Stimulated activated CD8-positive, alpha-beta memory T cell treated with anti-CD3 and anti-CD28 coated beads, Interleukin-7, amount 100 ng/mL, for 24 hours (primary cell): Measurements from ENCODE around the gene ZIC1.

ENCODE experiments used
- DNase-seq: peaks from one replicate; pipeline ENCODE4 v3.0.0-alpha.2; 2020; ENCODE audit warnings: low read depth

Gene ZIC1

GRCh38 chr3:147409143-147410115 is at the start of gene ZIC1:
ZIC1 (plus strand) TSS chr3:147409365; CDS start chr3:147410113, 748 bp downstream.
- DNase-seq, result no peak

DNA sequence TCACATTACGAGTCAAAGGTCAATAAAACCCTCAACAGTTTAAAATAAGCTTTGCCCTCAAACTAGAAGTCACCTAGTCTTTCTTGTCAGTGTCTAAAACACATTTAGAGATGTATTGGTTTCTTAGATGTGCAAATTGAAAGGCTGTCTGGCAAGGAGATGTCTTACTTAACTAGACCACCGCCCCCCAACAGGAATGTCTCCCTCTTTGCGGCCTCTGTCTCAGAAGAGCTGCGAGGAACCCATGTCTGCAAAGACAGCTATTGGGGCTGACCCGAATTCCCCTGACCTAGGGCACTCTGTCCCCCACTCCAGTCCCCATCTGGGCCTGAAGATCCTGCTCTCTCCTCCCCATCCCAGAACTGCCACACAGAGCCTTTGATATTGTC is 49.1 kb upstream of the ZIC1 start:
- no peak for DNase-seq

- DNase-seq, result no peak
Measured at GRCh38 chr3:147360646-147361453, 48.3 kb upstream of the ZIC1 start.

- DNase-seq, result peak; percentile 2
Measured at GRCh38 chr3:147361454-147362420, 47.4 kb upstream of the ZIC1 start.

GRCh38 chr3:147364771-147365170 is 44.4 kb upstream of the ZIC1 start:
- DNase-seq, result no peak

DNA sequence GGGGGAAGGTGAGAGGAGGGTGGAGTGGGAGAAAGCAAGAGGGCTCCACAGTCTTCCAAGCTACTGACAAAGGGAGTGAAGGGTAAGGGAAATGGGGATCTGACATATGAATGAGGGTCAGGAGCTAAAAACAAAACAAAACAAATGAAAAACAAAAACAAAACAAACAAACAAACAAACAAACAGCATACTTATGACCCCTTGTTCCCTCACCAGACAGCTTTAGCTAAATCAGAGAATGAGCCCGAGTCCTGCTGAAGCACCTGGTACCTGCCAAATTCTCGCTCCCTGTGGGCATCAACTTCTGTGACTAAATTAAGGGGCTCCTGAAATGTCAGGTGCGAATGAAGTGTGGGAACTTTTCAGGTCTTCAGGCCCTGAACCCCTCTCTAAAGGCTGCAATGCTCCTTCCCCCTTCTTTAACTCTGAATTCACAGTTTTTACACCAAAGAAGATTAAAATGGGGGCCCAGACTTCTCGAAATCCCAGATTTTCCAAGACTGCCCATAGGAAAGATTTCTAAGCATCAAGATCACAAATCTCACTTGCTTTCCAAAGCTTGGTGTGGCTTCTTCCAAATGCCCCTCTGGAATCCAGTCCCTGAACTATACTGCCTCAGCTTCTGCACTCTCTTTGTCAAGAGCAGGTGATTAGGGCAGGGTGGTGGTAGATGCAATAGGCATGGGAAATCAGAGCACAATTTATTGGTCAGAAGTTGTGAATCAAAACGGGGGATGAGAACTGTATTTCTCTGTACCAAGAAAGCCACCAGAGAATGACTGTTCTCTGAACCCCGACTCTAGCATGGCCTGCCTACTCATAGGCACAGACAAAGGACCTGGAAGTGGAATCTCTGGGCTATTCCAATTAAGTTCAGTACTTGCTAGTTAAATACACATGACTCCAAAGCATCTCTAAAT is 43.7 kb upstream of the ZIC1 start:
- DNase-seq, result no peak

- DNase-seq, result no peak
Measured at GRCh38 chr3:147367676-147368075, 41.5 kb upstream of the ZIC1 start.

DNA sequence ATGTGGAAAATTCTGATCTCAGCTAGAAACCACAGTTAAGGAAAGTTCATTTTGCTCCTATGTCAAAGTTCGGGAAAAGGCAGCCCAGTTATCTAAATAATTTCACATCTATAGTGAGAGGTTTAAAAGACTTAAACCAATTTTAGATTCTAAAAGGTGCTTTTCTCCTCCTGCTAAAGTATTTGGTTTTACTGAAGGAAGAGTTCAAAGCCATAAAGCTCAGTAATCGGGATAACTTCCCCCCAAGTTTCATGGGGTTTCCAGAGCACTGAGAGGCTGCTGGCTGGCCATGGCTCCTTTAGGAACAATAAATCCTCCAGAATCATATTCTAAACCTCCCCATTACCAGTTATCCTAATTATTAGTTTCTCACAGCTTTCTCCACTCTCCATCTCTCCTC is 41.0 kb upstream of the ZIC1 start:
- no peak for DNase-seq

DNA sequence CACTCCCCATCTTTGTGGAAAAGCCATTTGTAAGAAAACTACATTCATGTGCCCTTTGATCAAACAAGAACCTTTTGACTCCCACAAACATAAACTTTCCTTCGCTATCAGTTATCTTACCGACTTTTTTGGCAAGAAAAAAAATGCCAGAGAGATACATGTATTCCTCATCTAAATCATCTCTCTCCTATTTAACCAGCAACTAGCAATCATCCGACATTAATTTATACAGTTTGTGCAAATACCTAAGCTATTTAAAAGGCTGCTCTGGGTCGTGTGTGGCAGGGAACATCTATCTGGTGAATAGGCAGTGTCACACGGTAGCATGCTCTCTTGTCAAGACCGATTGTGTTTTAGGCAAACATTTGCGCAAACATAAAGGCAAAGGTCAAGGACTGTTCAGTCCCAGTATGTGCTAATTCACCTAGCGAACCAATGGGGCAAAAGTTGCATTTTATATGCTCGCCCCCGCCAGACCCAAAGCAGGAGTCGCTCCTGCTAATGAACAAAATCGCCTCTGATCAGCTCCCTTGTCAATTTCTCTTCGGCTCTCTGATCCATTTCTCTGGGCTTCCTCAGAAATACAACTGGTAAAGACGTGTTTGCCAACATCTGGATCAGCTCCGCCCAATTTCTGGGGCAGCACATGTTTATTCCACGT is 40.5 kb upstream of the ZIC1 start:
- DNase-seq, result no peak

DNA sequence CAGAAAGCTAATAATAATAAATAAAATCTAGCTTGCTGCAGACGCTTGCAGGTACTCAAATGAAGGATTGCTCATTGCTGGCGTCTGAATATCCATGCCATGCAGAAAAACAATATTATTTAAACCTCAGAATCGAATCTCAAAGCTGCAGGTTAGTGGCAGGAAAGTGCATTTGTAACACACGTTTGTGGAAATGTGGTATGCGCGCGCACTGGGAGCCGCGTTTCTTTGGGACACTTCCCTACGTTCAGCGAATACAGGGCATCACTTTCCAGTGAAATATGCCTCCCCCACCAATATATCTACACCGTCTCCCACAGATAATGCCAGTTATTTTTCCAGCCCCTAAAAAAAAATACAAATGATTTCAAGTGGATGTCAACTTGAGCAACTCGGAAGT is 39.9 kb upstream of the ZIC1 start:
- no peak for DNase-seq

GRCh38 chr3:147369661-147370123 is 39.5 kb upstream of the ZIC1 start:
- DNase-seq, result no peak

GRCh38 chr3:147370349-147370748 is 38.8 kb upstream of the ZIC1 start:
- no peak for DNase-seq

DNA sequence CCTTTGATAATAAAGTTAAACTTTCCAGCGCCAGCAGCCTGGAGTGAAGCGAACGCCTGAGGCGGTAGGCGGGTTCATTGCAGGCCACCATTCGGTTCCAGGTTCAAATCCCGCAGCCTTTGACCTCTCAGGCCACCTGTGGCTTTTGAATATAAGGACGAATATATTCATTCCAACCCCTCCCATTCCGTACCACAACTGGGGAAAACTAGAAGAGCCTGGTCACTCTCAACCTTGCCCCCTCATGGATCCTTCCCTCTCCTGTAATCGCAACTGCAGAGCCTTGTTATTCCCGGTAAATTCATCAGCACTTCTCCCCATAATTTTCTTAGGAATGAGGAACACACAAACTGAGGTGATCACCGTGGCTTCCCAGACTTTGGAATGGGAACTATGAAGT is 38.0 kb upstream of the ZIC1 start:
- no peak for DNase-seq

- no peak for DNase-seq
Measured at GRCh38 chr3:147371771-147372340, 37.3 kb upstream of the ZIC1 start.

DNA sequence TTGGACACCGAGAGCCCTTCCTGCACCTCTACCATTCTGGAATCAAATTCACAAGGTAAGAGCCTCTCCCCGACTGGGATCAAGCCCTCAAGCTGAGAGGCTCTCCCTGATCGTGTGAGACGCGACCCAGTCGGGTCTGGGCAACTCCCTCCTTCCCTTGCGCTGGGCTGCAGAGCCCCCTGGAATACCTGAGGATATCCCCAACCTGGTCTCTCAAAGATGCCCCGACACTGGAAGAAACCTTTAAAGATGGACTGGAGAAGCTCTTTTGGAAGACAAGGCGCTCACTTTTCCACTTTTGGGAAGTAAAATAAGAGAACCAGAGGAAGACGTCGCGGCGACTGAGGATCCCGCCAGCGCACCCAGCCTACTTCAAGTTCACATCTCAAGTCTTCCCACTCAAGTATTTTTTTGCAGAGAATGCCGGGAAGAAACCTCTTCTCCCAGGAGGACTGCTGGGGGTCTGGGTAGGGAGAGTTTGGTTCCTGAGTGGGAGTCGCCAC is 36.6 kb upstream of the ZIC1 start:
- DNase-seq, result no peak

DNA sequence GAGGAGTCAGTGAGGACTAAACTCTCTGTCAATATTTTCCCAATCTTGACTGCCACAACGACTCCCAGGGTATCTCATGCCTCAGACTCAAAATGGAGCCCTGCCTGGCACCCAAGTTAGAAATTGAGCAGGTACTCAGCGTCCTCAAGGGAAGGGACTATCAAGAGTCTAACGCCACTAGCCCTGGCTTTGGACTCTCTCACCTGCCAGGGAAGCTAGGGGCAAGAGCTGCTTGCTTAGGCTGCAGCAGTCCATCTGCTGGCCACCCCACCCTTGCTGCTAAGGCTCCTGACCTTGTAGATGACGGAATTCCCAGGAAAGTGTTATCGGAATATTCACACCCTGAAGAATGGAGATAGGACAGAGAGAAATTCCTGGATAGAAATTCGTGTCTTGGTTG is 35.9 kb upstream of the ZIC1 start:
- no peak for DNase-seq

DNA sequence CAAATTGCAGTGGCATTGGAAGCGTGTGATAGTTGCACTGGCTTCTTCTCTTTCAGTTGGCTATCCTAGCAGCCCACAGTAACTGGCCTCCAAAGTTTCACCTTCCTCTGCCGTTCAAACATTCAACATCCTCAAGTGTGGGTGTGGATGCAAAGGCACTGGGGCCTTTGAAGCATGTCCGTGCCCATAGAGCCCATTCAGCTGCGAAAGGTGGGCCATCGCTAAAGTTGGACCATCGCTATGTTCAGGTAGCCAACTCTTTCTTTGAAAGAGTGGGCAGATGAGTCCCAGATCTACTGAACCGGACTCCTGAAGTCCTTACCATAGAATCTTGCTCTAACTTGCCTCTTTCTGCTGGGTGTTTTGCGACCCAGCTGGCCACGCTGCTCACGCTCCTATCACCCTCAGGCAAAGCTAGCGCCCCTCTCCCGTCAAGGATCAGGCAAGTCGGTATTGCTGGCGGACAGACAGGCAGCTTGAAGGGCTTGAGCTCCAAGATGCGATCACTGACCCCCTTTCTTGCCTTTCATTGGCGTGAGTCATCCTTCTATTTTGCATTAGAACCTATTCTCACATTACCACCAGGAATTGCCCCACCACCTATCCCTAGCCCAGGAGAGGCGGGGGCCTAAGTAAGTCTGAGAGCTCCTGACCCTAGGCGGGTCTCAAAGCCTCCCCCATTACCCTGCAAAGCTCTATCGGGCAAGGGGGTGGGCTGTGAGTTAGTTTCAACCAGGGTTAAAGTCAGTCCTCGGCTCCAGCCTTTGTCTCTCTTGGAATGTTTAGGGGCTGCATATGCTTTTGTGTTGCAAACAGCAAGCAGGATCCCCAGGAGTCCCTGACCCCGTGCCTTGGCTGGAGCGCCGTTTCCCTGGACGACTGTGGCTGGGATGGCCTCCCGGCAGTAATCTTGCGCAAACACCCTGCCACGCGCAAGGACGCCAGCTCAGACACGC is 31.5 kb upstream of the ZIC1 start:
- no peak for DNase-seq

- no peak for DNase-seq
Measured at GRCh38 chr3:147379651-147380050, 29.5 kb upstream of the ZIC1 start.
